Activated CD4-positive, alpha-beta T cell treated with anti-CD3 and anti-CD28 coated beads, Interleukin-2, amount 50 U/mL, for 4 hours (primary cell): Measurements from ENCODE around the gene TNIK.
"Not testable (repeated sequence)": the region's sequence is repeated elsewhere in the genome, so short reads cannot be mapped to it uniquely, and the experiment has no call there.

Source experiments
- DNase-seq, 2 experiments: peaks; one replicate each; pipeline ENCODE4 v3.0.0-alpha.2; 2020

The TNIK gene

DNA sequence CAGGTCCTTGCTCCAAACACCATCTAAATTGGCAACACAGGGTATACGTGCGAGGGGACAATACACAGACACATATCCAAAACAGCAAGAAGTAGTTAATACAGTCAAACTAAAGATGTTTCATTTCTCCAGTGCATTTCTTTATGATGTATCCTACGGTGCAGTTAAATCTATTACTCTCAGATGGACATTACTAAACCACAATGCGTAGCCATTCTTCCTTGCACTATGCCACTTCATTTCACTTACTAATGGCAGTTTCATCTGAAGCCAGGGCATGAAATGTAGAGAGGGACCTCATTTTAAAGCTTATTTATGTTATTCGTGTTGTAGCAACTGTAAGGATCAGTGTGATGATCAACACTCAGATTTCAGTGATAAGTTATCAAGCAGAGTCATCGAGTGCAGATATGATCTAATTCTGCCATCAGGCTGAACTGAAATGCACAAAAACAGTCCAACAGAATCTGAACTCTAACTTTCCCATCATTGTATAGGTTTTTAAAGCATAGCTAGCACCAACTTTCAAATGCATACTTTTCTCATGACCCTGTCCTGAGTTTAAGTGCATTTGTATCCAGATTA lies 14.5 kb downstream of the TNIK start:
- DNase-seq: no peak

DNA sequence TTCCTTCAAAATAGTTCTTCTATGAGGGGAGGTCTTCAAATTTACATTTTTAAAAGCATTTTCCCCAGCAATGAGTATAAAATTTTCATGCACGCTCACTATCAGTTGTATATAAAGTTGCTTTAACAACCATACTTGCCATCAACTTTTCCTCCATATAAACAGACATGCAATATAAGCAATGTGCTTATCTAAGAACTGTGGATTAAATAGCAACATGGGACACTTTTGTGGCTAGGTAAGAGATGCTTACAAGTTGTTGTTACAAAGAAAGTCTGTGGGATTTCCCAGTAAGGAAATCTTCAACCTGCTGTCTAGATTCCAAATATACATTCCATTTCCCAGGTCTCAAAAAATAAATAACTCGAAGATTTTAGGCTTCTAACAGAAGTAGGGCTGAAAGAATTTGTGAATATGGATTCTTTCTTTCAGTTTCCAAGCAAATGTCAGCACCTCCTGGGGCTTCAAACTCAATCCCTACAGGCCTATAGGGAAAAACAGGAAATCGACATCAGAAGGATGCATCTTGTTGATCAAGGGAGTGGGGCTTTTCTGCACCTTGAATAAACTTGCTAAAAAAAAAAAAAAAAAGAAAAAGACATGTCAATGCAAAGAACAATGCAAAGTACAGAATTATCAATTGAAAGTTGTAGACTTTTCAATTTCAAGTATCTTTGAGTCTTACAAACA lies 16.1 kb downstream of the TNIK start:
- DNase-seq: no peak

DNA sequence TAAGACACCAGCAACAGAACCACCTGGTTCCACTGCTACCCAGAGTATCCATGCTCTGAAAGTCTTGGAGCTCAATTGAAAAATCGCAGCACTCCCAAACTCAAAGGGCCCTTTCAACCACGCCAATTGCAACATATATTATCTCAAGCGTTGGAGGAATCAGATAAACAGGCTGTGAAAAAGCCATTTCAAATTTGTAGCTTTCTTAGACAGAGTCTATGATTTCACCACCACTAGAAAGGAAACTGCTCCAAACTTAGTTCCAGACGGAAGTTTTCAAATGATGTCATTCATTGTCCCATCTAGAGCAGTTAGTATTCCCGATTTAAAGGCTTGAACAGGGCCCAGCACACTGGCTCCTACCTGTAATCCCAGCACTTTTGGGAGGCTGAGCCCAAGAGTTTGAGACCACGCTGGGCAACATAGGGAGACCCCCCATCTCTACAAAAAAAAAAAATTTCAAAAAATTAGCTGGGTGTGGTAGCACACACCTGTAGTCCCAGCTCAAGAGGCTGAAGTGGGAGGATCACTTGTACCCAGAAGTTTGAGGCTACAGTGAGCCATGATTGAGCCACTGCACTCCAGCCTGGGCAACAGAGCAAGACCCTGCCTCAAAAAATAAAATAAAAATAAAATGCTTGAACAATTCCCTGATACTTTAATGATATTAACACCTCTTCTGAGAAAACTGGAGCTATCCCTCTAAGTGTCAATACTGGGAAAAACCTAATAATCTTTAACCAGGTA lies 16.8 kb downstream of the TNIK start:
- DNase-seq: no peak

DNA sequence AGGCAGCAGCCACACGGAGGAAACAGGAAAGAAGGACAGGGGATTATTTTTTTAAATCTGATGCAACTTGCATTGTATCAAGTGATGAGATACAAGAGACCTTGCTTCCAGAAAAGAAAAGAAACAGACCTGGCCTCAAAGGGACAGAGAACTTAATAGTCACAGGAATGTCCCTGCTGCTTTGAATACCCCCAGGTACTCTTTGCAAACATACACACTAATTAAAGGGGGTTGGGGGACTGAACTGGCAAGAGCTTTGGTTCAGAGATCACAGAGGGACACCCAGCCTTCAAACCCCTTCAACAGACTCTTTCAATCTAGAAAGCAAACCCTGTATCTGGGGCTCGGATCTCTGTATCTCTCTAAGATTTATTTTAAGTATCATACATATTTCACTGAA lies 18.0 kb downstream of the TNIK start:
- no peak for DNase-seq

DNA sequence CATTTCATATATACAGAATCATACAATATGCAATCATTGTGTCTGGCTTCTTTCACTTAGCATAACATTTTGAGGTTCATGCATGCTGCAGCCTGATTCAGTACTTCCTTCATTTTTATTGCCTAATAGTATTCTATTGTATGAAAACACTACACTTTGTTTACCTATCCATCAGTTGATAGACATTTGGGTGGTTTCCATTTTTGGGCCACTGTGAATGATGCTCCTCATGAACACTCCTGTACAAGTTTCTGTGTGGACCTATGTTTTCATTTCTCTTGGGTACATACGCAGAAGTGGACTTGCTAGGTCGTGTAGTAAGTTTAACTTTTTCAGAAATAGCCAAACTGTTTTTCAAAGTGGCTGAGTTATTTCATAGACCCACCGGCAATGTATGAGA lies 18.8 kb downstream of the TNIK start:
- DNase-seq: no peak

DNA sequence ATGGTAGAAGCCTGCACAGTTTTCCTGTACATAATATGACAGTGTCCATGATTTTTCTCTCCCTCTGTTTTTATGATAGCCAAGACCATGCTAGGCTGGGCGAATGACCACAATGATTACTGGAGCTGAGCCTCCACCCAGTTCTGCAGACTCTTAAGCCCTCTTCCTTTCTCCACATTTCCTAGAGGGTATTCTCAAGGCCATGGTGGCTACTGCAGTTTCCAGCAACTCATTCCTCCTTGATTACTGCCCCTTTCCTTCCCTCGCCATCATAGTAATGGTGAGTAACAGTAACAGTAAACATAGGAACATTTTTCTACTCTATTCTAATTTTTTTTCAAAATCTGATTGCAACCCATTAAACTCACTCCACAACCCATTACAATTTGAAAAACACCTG lies 20.2 kb downstream of the TNIK start:
- no peak for DNase-seq

DNA sequence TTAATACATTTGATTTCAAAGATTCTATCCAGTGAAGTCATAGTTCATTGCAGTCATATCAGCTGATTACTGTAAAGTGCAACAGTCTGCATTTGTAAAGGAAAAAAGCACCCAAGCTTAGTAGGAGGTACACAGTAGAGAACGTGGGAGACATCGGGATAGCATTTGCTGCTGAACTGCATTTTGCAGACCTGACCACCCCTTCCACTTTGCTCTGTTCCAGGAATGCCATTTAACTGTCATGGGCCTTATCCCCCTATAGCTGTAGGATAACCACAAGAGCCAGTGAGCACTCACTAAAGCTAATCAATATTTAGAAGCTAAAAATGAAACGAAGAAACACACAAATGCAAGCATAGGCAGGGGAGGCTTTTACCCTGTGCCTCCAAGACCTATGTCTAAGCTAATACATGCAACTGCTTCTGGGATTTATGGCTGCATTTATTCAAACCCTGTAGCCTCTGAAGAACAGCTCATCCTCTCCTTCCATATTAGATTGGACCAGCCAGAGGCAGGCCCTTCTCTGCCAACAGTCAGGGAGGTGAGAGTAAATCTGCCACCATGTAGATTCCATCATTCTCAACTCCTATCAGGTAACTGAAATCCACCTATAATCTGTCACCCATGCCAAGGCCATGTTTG lies 23.0 kb downstream of the TNIK start:
- no peak for DNase-seq

DNA sequence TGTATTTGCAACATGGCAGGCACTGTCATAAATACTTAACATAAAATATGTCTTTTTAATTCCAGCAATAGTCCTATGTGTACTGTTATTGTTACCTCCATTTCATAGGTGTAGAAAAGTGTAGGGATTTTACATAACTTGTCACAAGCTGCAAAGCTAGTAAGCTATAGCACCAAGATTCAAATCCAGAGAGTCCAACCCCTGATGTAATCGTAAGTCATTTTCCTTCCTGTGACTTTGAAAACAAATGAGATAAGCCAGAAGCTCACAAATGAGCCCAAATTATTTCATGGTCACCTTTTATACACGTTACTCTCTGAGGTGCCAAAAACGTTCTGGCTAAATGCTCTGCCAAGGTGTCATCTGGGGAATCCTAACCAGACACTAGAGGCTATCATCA lies 23.8 kb downstream of the TNIK start:
- no peak for DNase-seq

DNA sequence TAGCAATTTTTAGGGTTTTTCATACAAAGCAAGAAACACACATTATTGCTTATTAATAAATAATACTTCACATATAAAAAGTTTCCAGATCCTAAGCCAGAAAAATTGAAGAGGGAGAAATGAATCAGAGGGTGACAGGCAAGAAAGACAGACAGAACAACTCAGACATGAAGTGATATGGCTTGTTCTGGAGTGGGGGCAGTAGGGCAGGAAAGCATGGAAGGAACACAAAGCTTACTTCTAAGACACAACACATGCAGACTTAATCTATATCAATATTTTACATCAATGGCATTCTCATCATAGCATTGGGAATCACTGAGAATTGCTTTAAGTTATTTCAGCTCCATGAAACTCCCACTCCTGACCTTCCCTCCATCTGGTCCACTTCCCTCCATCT lies 24.4 kb downstream of the TNIK start:
- no peak for DNase-seq

DNA sequence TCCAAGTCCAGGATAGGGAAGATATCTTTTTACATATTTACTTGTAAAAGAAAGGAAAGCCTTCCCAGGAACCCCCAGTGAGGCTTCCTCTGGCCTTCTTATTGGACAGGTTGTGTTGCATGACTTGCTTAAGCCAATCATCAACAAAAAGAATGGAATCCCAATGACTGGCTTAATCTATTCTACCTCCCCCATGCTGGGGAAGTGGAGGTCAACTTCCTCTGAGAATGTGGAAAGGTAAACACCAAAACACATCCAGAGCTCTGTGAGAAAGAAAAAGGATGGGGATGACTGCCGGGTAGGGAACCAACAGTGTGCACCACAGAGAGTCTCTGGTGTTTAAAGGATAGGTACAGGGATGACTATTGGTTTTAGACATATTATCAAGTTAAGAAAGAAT lies 25.1 kb downstream of the TNIK start:
- DNase-seq: no peak

DNA sequence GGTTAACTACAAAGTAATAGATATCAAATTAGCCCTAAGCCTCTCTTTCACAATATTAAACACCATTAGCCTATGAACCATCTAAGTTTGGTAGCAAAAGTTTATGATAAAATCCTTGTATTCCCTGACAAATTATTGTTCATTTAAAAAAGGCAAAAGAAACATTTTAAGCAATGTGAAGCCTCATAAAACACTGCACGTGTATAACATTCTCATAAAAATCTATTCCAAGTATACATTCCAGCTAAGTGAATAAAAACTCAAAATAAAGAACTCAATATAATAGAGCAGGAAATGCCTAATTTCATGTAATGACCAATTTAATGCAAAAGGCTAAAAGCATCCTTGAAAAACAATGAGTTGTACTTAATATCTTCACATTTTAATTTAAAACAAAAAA lies 27.7 kb downstream of the TNIK start:
- DNase-seq: no peak

DNA sequence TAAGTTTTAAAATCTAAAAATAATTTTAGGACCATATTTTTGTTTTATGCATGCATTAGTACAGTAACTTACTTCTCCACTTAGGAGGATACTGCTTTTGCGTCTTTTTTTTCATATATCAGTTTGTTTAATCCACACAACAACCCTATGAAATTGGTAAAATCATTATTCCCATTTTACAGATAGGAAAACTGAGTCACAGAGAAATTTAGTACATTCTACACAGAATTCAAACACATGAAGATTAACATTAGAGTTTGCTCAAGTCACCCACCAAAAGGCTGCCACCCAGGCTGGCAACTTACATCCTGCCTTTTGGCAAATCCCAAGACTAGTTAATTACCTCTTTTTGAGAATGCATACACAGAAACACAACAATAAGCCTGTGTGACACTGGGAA lies 28.7 kb downstream of the TNIK start:
- DNase-seq: no peak

DNA sequence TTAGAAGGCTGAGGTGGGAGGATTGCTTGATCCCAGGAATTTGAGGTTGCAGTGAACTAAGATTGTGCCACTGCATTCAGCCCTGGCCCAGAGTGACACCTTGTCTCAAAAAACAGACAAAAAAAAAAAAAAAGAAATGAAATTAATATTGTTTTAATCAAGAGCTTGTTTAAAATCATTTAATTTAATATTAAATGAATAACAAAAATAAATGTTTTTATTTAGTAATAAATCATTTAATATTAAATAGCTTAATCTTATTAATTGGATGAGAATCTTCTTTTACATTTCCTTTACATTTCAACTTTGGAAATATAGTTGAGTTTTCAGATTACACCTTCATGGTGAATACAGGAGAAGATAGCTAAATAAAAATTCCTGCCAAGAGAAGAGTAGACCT lies 29.7 kb downstream of the TNIK start:
- DNase-seq: no peak

DNA sequence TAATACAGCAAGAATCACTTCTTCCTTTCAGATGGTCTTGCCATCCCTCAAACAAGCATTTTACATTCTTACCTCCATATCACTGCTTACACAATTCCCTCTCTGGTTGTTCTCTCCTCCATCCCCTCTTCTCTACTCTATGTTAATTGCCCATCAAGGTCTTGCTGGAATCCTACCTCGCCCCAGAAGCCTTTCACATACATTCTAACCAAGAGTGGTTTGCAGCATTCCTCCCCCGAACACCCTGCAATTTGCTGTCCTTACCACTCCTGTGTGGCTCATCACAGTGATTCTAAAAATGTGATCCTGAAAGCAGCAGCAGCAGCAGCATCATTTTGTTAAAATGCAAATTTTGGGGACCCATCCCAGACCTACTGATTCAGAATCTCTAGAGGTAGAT lies 30.6 kb downstream of the TNIK start:
- DNase-seq: no peak

DNA sequence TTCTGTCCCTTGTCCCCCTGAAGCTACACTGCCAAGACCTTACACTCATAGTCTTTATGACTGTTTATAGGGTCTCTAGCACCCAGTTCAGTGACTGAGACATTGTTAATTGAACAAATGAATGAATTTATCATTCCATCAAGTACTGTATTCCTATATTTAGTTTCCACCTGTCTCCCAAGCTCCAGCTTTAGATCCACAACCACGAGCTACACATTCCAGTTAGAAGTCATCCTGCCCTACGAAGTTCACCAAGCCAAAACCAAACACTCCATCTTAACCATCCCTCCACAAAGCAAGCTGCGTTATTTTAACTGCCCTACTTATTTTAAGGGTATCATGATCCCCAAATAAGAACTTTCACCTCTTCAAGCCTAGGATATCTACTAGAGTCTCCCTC lies 31.3 kb downstream of the TNIK start:
- no peak for DNase-seq

DNA sequence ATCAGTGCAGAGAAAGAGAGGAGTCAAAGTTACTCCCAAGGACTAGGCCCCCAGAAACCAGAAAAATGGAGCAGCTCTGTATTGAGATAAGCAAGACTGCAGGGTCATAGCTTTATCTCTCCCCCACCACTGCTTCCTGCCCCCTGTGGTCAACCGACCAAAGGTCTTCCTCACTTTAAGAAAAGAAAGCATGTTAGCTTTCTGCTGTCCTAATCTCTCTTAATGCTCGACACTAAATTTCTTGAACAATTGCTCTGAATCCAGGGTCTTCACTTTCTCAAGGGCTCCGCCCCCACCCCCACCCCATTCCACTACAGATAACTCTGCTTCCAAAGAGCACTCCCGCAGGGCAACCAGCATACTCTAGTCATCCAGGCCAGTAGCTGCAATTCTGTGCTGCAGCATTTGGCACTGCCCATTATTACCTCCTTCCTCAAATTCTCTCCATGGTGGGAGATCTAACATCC lies 31.9 kb downstream of the TNIK start:
- DNase-seq: no peak

DNA sequence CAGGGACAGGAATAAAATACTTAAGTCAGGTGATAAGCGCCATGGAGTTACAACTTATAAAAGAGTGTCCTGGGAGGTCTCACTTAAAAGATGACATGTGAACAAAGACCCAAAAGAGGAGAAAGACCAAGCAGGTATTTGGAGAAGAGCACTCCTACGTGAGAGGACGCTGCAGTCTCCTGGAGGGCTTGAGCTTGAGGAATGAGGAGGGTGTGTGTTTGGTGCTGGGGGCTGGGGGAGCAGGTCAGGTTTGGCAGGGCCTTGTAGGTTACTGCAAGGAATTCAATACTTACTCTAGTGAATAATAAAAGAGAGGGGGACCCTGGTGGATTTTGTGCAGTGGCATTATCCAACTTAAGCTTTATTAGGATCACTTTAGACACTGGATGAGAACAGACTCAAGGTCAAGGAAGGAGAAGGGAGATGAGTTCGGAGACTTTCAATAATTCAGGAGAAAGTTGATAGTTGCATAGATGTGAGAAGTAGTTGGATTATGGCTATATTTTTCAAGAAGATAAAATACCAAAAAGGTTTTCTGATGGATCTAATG lies 32.4 kb downstream of the TNIK start:
- no peak for DNase-seq

DNA sequence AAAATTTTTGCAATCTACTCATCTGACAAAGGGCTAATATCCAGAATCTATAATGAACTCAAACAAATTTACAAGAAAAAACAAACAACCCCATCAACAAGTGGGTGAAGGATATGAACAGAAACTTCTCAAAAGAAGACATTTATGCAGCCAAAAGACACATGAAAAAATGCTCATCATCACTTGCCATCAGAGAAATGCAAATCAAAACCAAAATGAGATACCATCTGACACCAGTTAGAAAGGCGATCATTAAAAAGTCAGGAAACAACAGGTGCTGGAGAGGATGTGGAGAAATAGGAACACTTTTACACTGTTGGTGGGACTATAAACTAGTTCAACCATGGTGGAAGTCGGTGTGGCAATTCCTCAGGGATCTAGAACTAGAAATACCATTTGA lies 36.1 kb downstream of the TNIK start:
- not testable (repeated sequence) for DNase-seq

DNA sequence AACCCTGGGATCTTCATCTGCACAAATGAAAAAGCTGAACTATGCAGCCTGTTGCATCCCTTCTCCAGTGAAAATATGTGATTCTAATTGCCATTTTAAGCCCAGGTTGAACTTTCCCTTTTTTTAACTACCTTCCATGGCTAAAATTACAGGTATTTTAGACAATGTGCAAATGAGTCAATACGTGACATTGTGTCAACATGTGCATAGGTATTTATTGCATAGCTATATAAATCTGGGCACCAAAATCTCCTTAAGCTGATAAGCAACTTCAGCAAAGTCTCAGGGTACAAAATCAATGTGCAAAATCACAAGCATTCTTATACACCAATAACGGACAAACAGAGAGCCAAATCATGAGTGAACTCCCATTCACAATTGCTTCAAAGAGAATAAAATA lies 37.4 kb downstream of the TNIK start:
- DNase-seq: not testable (repeated sequence)

DNA sequence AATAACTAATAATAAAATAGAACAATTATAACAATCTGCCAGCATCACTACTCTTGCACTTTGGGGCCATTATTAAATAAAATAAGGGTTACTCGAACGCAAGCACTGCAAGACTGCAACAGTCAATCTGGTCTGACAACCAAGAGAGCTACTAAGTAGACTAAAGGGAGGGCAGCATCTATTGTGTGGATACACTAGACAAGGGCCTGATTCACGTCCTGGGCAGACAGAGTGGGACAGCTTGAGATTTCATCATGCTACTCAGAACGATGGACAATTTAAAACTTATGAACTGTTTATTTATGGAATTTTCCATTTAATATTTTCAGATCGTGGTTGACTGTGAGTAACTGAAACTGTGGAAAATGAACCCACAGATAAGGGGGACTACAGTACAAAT lies 39.5 kb downstream of the TNIK start:
- no peak for DNase-seq

DNA sequence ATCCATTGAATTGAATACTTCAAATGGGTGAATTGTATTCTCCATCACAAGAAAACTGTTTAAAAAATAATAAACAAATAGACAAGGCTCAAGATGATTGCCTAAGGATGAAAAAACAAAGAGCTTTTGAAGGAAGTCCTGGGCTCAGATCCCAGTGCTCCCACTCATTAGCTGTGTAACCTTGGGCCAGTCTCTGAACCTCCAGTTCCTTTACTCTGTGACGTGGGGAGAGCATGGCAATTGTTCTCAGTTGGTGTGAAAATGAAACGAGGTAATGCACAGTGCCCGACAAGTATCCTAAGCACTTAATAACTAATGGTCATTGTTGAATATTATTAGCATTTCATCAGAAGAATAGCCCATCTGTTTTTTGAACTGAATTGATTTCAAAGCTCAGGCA lies 40.7 kb downstream of the TNIK start:
- DNase-seq: no peak

DNA sequence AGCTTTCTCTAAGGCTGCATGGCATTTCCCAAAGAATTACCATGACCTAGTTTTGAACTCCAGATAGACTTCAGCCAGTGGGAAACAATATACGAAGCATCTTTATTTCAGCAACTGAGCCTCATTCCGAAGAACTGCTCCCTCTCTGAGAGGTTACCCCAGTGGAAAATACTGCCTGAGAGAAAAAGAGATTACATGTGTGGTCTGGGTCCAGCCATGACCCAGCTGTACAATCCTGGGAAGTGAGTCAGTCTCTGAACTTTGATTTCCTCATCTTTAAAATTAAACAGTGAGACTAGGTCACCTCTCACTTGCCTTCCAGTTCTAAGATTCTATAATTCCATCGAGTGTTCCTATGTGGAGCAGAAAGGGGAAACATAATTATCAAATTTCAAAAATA lies 42.4 kb downstream of the TNIK start:
- no peak for DNase-seq

DNA sequence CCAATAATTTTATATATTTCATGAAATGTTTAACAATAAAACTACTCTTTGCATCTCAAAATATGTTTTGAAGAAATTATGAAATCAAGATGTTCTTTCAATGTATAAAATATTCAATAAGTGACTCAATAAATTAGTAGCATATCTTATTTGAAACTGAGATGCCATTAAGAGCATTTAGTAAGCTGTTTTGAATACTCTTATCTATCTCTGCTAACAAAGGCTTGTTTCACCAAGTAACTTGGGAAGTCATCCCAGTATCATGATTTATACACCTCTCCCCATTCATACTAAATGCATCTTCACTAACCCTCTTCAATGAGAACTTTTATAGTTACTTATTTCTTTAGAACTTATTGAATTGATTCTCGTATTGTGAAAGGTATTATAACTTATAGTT lies 43.1 kb downstream of the TNIK start:
- no peak for DNase-seq

DNA sequence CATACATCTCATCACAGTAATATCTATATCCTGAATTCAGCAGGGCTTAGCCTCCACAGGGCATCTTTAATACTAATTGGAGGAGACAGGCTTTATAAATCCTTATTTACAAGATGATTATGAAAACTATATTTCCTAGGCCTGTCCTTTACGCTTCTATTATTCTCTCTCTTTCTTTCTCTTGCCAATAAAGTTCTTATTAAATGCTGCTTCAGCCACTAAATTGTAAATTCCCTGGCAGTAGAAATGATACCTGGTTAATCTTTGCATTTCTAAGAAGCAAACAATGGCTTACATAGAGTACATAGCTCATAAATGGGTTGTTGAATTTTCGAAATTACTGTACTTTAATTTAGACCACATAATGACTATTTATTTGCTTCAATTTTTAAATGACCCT lies 43.5 kb downstream of the TNIK start:
- DNase-seq: no peak
